WTC11 (cell line): ENCODE data around the gene CACNA1B. TPM values are rescaled to one million over a fixed set of nuclear protein-coding genes. Genes with fewer than 3 reads are reported as not detected.

Experiments used
- ATAC-seq: fragments of 200-7000 bp; cut with Tn5 transposase; 2 replicates; pipeline ENCODE4 v1.10.0; 2021; ENCODE audit warnings: mild to moderate bottlenecking, moderate library complexity
- CTCF ChIA-PET: fragments of 300-600 bp; sonication (Branson Sonifier 250); formaldehyde crosslinking; loops from one replicate; lab custom pipeline; 2021; ENCODE audit warnings: antibody characterized with exemption; lab: Charles Lee
- POLR2A ChIA-PET: fragments of 350-600 bp; sonication (Branson Sonifier 250); formaldehyde crosslinking; loops from one replicate; lab custom pipeline; 2021; ENCODE audit warnings: antibody characterized with exemption; lab: Charles Lee
- DNase-seq: peaks from one replicate; pipeline ENCODE4 v3.0.0; 2021; ENCODE audit warnings: low spot score
- H3K27ac Mint-ChIP-seq: 2 replicates; pipeline ENCODE4 v1.8.0; 2021; ENCODE audit warnings: mixed read lengths
- H3K27me3 Mint-ChIP-seq: 2 replicates; pipeline ENCODE4 v1.8.0; 2021; ENCODE audit warnings: low read depth, mild to moderate bottlenecking, moderate library complexity, mixed read lengths
- H3K36me3 Mint-ChIP-seq: 2 replicates; pipeline ENCODE4 v1.8.0; 2021; ENCODE audit warnings: mixed read lengths
- H3K4me1 Mint-ChIP-seq: 2 replicates; pipeline ENCODE4 v1.8.0; 2022; ENCODE audit warnings: mixed read lengths
- H3K4me3 Mint-ChIP-seq: 2 replicates; pipeline ENCODE4 v1.8.0; 2021; ENCODE audit warnings: mild to moderate bottlenecking, moderate library complexity, mixed read lengths
- H3K9me3 Mint-ChIP-seq: 2 replicates; pipeline ENCODE4 v1.8.0; 2021; ENCODE audit warnings: mixed read lengths
- ATF1 ChIP-seq: sonication (generic); formaldehyde crosslinking; IDR thresholded peaks from 2 replicates; pipeline ENCODE4 v1.8.1; 2023; ENCODE audit warnings: mild to moderate bottlenecking, moderate library complexity, missing genetic modification reagents
- EMX1 ChIP-seq: fragments of 250-450 bp; sonication (Bioruptor Pico); IDR thresholded peaks from 2 replicates; pipeline ENCODE4 v1.8.0; 2021; ENCODE audit warnings: mild to moderate bottlenecking
- KAT7 ChIP-seq: sonication (generic); formaldehyde crosslinking; IDR thresholded peaks from 2 replicates; pipeline ENCODE4 v1.8.1; 2023; ENCODE audit warnings: missing genetic modification reagents, mild to moderate bottlenecking, borderline replicate concordance
- NFE2L1 ChIP-seq: sonication (generic); formaldehyde crosslinking; IDR thresholded peaks from 2 replicates; pipeline ENCODE4 v1.8.1; 2023; ENCODE audit warnings: missing genetic modification reagents
- NR1H2 ChIP-seq: sonication (generic); formaldehyde crosslinking; IDR thresholded peaks from 2 replicates; pipeline ENCODE4 v1.9.0; 2021; ENCODE audit warnings: mild to moderate bottlenecking, moderate library complexity, missing genetic modification reagents
- OVOL2 ChIP-seq: fragments of 250-450 bp; sonication (Bioruptor Pico); IDR thresholded peaks from 2 replicates; pipeline ENCODE4 v1.9.0; 2021; ENCODE audit warnings: mild to moderate bottlenecking, borderline replicate concordance
- SMAD4 ChIP-seq: sonication (generic); formaldehyde crosslinking; IDR thresholded peaks from 2 replicates; pipeline ENCODE4 v1.8.0; 2022; ENCODE audit warnings: mild to moderate bottlenecking, missing genetic modification reagents
- STAT6 ChIP-seq: sonication (generic); formaldehyde crosslinking; conservative IDR thresholded peaks from 2 replicates; pipeline ENCODE4 v1.8.1; 2023; ENCODE audit warnings: mild to moderate bottlenecking, low read depth, missing genetic modification reagents, moderate library complexity
- USF2 ChIP-seq: sonication (generic); formaldehyde crosslinking; IDR thresholded peaks from 2 replicates; pipeline ENCODE4 v1.8.1; 2023; ENCODE audit warnings: mild to moderate bottlenecking, missing genetic modification reagents, moderate library complexity
- ZNF396 ChIP-seq: fragments of 250-450 bp; sonication (Bioruptor Pico); IDR thresholded peaks from 2 replicates; pipeline ENCODE4 v1.8.0; 2021; ENCODE audit warnings: mild to moderate bottlenecking, moderate library complexity, borderline replicate concordance
- total RNA-seq: library from RNA; stranded (reverse); gene quantifications from 3 replicates; pipeline ENCODE4 v1.2.3, GENCODE V29; 2021
- TF ChIP-seq, protein P1 (sequence below): sonication (generic); formaldehyde crosslinking; IDR thresholded peaks from 2 replicates; pipeline ENCODE4 v1.8.1; 2023; ENCODE audit warnings: mild to moderate bottlenecking, missing genetic modification reagents
- TF ChIP-seq, protein P2 (sequence below): sonication (generic); formaldehyde crosslinking; conservative IDR thresholded peaks from 2 replicates; pipeline ENCODE4 v1.8.1; 2022; ENCODE audit warnings: mild to moderate bottlenecking, missing genetic modification reagents
- TF ChIP-seq, protein P3 (sequence below): sonication (generic); formaldehyde crosslinking; IDR thresholded peaks from 2 replicates; pipeline ENCODE4 v1.8.1; 2022; ENCODE audit warnings: mild to moderate bottlenecking, missing genetic modification reagents, moderate library complexity, borderline replicate concordance
- TF ChIP-seq, protein P4 (sequence below): sonication (generic); formaldehyde crosslinking; IDR thresholded peaks from 2 replicates; pipeline ENCODE4 v1.8.0; 2022; ENCODE audit warnings: missing genetic modification reagents
- TF ChIP-seq, protein P5 (sequence below): sonication (generic); formaldehyde crosslinking; IDR thresholded peaks from 2 replicates; pipeline ENCODE4 v1.8.0; 2022; ENCODE audit warnings: mild to moderate bottlenecking, missing genetic modification reagents
- TF ChIP-seq, protein P6 (sequence below): fragments of 250-450 bp; sonication (Bioruptor Pico); IDR thresholded peaks from 2 replicates; pipeline ENCODE4 v1.9.0; 2021; ENCODE audit warnings: moderate library complexity, mild to moderate bottlenecking, inconsistent platforms, borderline replicate concordance

Gene CACNA1B
- total RNA-seq, 1 experiment from 2014 or later: 8.4 TPM

GRCh38 chr9:137851516-137852267 lies 25.9 kb upstream of the CACNA1B start:
- Mint-ChIP-seq H3K9me3 (peaks cover 17% of the 10 kb centered on the region), H3K27me3 (no peaks in the 10 kb centered on the region), H3K4me1 (0 out of 2 replicates have a peak, but pooled peaks cover 3% of the 10 kb centered on the region), H3K36me3 (no peaks in the 10 kb centered on the region), H3K27ac (no peak overlapping the region), H3K4me3 (no peak overlapping the region)
- POLR2A ChIA-PET: no interaction called here
- ATAC-seq: no peak
- no peak for TF ChIP-seq NFE2L1 (CRISPR knock-in tag)
- TF ChIP-seq KAT7: no peak
- no peak for TF ChIP-seq STAT6 (CRISPR knock-in tag)
- TF ChIP-seq, protein P1, sequence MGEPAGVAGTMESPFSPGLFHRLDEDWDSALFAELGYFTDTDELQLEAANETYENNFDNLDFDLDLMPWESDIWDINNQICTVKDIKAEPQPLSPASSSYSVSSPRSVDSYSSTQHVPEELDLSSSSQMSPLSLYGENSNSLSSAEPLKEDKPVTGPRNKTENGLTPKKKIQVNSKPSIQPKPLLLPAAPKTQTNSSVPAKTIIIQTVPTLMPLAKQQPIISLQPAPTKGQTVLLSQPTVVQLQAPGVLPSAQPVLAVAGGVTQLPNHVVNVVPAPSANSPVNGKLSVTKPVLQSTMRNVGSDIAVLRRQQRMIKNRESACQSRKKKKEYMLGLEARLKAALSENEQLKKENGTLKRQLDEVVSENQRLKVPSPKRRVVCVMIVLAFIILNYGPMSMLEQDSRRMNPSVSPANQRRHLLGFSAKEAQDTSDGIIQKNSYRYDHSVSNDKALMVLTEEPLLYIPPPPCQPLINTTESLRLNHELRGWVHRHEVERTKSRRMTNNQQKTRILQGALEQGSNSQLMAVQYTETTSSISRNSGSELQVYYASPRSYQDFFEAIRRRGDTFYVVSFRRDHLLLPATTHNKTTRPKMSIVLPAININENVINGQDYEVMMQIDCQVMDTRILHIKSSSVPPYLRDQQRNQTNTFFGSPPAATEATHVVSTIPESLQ: no peak
- no peak for TF ChIP-seq ZNF396 (CRISPR knock-in tag)
- DNase-seq: no peak
- CTCF ChIA-PET: no interaction called here

GRCh38 chr9:137853392-137853995 lies 24.1 kb upstream of the CACNA1B start:
- DNase-seq (no peak), ATAC-seq (no peak)
- Mint-ChIP-seq H3K36me3 (no peaks in the 10 kb centered on the region), H3K27me3 (no peaks in the 10 kb centered on the region), H3K27ac (no peak overlapping the region), H3K4me3 (no peak overlapping the region), H3K9me3 (peaks cover 20% of the 10 kb centered on the region), H3K4me1 (0 out of 2 replicates have a peak, but pooled peaks cover 3% of the 10 kb centered on the region)
- TF ChIP-seq, protein P2, sequence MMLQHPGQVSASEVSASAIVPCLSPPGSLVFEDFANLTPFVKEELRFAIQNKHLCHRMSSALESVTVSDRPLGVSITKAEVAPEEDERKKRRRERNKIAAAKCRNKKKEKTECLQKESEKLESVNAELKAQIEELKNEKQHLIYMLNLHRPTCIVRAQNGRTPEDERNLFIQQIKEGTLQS: no peak
- TF ChIP-seq SMAD4: no peak
- TF ChIP-seq USF2 (CRISPR knock-in tag): no peak
- TF ChIP-seq OVOL2 (CRISPR knock-in tag): no peak
- TF ChIP-seq, protein P3, sequence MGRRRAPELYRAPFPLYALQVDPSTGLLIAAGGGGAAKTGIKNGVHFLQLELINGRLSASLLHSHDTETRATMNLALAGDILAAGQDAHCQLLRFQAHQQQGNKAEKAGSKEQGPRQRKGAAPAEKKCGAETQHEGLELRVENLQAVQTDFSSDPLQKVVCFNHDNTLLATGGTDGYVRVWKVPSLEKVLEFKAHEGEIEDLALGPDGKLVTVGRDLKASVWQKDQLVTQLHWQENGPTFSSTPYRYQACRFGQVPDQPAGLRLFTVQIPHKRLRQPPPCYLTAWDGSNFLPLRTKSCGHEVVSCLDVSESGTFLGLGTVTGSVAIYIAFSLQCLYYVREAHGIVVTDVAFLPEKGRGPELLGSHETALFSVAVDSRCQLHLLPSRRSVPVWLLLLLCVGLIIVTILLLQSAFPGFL (CRISPR knock-in tag): no peak
- TF ChIP-seq, protein P4, sequence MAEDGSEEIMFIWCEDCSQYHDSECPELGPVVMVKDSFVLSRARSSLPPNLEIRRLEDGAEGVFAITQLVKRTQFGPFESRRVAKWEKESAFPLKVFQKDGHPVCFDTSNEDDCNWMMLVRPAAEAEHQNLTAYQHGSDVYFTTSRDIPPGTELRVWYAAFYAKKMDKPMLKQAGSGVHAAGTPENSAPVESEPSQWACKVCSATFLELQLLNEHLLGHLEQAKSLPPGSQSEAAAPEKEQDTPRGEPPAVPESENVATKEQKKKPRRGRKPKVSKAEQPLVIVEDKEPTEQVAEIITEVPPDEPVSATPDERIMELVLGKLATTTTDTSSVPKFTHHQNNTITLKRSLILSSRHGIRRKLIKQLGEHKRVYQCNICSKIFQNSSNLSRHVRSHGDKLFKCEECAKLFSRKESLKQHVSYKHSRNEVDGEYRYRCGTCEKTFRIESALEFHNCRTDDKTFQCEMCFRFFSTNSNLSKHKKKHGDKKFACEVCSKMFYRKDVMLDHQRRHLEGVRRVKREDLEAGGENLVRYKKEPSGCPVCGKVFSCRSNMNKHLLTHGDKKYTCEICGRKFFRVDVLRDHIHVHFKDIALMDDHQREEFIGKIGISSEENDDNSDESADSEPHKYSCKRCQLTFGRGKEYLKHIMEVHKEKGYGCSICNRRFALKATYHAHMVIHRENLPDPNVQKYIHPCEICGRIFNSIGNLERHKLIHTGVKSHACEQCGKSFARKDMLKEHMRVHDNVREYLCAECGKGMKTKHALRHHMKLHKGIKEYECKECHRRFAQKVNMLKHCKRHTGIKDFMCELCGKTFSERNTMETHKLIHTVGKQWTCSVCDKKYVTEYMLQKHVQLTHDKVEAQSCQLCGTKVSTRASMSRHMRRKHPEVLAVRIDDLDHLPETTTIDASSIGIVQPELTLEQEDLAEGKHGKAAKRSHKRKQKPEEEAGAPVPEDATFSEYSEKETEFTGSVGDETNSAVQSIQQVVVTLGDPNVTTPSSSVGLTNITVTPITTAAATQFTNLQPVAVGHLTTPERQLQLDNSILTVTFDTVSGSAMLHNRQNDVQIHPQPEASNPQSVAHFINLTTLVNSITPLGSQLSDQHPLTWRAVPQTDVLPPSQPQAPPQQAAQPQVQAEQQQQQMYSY (CRISPR knock-in tag): no peak
- TF ChIP-seq, protein P5, sequence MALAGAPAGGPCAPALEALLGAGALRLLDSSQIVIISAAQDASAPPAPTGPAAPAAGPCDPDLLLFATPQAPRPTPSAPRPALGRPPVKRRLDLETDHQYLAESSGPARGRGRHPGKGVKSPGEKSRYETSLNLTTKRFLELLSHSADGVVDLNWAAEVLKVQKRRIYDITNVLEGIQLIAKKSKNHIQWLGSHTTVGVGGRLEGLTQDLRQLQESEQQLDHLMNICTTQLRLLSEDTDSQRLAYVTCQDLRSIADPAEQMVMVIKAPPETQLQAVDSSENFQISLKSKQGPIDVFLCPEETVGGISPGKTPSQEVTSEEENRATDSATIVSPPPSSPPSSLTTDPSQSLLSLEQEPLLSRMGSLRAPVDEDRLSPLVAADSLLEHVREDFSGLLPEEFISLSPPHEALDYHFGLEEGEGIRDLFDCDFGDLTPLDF (CRISPR knock-in tag): no peak
- no peak for TF ChIP-seq EMX1 (CRISPR knock-in tag)
- no peak for TF ChIP-seq ATF1 (CRISPR knock-in tag)
- no peak for TF ChIP-seq NR1H2 (CRISPR knock-in tag)
- TF ChIP-seq, protein P6, sequence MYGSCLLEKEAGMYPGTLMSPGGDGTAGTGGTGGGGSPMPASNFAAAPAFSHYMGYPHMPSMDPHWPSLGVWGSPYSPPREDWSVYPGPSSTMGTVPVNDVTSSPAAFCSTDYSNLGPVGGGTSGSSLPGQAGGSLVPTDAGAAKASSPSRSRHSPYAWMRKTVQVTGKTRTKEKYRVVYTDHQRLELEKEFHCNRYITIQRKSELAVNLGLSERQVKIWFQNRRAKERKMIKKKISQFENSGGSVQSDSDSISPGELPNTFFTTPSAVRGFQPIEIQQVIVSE (CRISPR knock-in tag): no peak
- POLR2A ChIA-PET: no interaction called here
- CTCF ChIA-PET: no interaction called here
